Skeletal muscle cell (primary cell): ENCODE results near the gene INPP5F.
"Not testable (repeated sequence)": the region's sequence is repeated elsewhere in the genome, so short reads cannot be mapped to it uniquely, and the experiment has no call there.

Experiments
- DNase-seq: peaks from one replicate; pipeline ENCODE4 v3.0.0-alpha.2; 2010; ENCODE audit warnings: low read depth
- H3K4me3 ChIP-seq: 2 replicates; pipeline ENCODE4 v1.5.1; 2011; ENCODE audit warnings: low read depth, mild to moderate bottlenecking, control low read depth, low read length, moderate library complexity

Gene INPP5F

GRCh38 chr10:119705434-119705831 lies 20.4 kb upstream of the INPP5F start:
- H3K4me3 ChIP-seq = no peak overlapping the region
- no peak for DNase-seq

GRCh38 chr10:119706521-119707278 lies 19.1 kb upstream of the INPP5F start:
- no peak for DNase-seq

DNA sequence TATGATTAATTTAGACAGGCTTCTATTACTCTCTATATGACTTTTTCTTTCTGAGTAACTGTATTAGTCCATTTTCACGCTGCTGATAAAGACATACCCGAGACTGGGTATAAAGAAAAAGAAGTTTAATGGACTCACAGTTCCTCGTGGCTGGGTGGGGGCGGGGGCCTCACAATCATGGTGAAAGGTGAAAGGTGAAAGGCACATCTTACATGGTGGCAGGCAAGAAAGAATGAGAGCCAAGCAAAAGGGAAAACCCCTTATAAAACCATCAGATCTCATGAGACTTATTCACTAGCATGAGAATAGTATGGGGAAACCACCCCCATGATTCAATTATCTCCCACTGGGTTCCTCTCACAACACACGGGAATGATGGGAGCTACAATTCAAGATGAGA lies 18.5 kb upstream of the INPP5F start:
- H3K4me3 ChIP-seq, DNase-seq: not testable (repeated sequence)

More at GRCh38 chr10:119706521-119707278, 19.1 kb upstream of the INPP5F start:
- no peak overlapping the region for H3K4me3 ChIP-seq

- not testable (repeated sequence) for DNase-seq, H3K4me3 ChIP-seq
Observed at GRCh38 chr10:119710935-119711334, 14.9 kb upstream of the INPP5F start.

GRCh38 chr10:119713744-119714483 lies 11.9 kb upstream of the INPP5F start:
- H3K4me3 ChIP-seq = no peak overlapping the region
- DNase-seq = no peak

- no peak overlapping the region for H3K4me3 ChIP-seq
- DNase-seq = no peak
Observed at GRCh38 chr10:119714484-119714816, 11.4 kb upstream of the INPP5F start.

GRCh38 chr10:119715628-119716505 lies 10.0 kb upstream of the INPP5F start:
- no peak for DNase-seq
- no peak overlapping the region for H3K4me3 ChIP-seq

DNA sequence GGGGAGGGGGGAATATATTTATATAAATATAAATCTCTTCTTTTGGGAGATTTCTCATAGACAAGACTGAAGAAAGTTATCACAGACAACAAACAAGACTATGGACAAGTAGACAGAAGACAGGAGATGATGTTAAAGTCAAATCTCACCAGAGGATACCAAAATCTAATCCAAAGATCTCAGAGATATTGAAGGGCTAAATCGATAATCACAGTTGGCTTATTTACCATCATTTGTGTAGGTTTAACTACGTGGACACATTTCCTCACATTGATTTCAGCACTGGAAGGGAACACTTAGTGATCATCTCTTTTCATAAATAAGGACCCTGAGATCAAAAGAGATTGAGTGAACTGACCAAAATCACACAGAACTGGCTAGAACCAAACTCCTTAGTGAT lies 2.7 kb upstream of the INPP5F start:
- no peak overlapping the region for H3K4me3 ChIP-seq
- no peak for DNase-seq

- no peak for DNase-seq
- H3K4me3 ChIP-seq = no peak overlapping the region
Observed at GRCh38 chr10:119723624-119724023, 2.2 kb upstream of the INPP5F start.

- no peak for DNase-seq
Observed at GRCh38 chr10:119724593-119725516, 995 bp upstream of the INPP5F start.

GRCh38 chr10:119725517-119725827 lies 378 bp upstream of the INPP5F start:
- no peak for DNase-seq
- H3K4me3 ChIP-seq = peak overlapping the region; percentile 63

More at GRCh38 chr10:119724593-119725516, 995 bp upstream of the INPP5F start:
- H3K4me3 ChIP-seq = peak overlapping the region; percentile 63

GRCh38 chr10:119726676-119727261 lies 919 bp downstream of the INPP5F start:
- H3K4me3 ChIP-seq = peak overlapping the region; percentile 63
- no peak for DNase-seq

- DNase-seq = no peak
- no peak overlapping the region for H3K4me3 ChIP-seq
Observed at GRCh38 chr10:119728172-119728800, 2.4 kb downstream of the INPP5F start.

- DNase-seq = no peak
- H3K4me3 ChIP-seq = no peak overlapping the region
Observed at GRCh38 chr10:119734396-119735332, 8.8 kb downstream of the INPP5F start.

GRCh38 chr10:119735451-119735850 lies 9.6 kb downstream of the INPP5F start:
- no peak for DNase-seq
- H3K4me3 ChIP-seq = no peak overlapping the region

DNA sequence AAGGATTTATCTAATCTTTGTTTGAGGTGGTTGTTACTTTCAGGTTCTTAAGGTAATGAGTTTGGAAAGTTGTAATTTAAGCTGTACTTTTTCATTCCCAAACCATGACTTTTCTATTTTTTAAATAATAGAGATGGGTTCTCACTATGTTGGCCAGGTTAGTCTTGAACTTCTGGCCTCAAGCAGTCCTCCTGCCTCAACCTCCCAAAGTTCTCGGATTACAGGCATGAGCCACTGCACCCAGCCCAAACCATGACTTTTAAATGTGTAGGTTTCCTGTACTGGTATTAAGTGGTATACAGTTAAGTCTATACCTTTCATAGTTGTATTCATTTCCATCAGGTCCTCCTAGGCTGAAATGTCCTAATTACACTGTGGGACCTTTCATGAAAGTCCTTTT lies 10.4 kb downstream of the INPP5F start:
- no peak for DNase-seq
- H3K4me3 ChIP-seq = no peak overlapping the region

DNA sequence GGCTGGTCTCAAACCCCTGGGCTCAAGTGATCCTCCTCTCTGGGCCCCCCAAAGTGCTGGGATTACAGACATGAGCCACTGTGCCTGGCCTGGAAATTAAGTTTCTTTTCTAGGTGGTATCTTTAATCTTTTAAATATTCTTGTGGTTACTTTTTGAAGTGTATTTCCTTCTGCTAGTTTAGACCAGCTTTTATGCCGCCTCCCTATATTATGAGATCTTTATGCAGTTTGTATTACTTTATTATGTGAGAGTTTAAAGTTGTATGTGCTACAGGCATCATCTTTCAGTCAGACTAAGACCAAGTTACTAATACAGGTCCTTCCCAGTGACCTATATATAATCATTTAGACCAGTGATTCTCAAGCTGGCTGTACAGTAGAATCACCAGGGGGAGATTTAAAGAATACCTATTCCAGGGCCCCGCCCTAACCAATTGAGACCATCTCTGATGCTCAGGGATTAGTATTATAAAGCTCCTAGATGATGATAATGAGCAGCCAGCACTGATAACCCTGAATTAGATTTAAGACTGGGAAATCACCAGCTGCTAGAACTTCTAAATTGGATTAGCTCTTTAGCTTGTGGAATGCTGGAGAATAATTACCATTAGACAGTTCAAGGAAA lies 11.3 kb downstream of the INPP5F start:
- no peak overlapping the region for H3K4me3 ChIP-seq
- DNase-seq = no peak
